ENCODE results near the gene CAVIN4. TPM values are rescaled to one million over a fixed set of nuclear protein-coding genes. Genes with fewer than 3 reads are reported as not detected.

The CAVIN4 gene
- total and polyA plus RNA-seq, 2 experiments from 2014 or later = 2.4 to 4.0 TPM

- peaks cover 29% of the 10 kb centered on the region for H3K4me1 ChIP-seq (ENCODE audit: low read depth)
- H3K36me3 ChIP-seq = no peaks in the 10 kb centered on the region
- H3K9me3 ChIP-seq (ENCODE audit: low read depth) = no peaks in the 10 kb centered on the region
- DNase-seq (ENCODE audit: low read depth in 1 of 2, low spot score in 1 of 2) = no peak
- no peaks in the 10 kb centered on the region for H3K27me3 ChIP-seq
- H3K27ac ChIP-seq = no peak overlapping the region
- no peak for TF ChIP-seq CTCF (IDR thresholded peaks at IDR 0.05; ENCODE audit: low read depth, low read length)
- no peak overlapping the region for H3K4me3 ChIP-seq
Measured at GRCh38 chr9:100581081-100581480, 3.2 kb downstream of the CAVIN4 start.

GRCh38 chr9:100581661-100582060 lies 3.8 kb downstream of the CAVIN4 start:
- H3K9me3 ChIP-seq (ENCODE audit: low read depth) = no peaks in the 10 kb centered on the region
- H3K27ac ChIP-seq = no peak overlapping the region
- H3K4me1 ChIP-seq (ENCODE audit: low read depth) = peaks cover 26% of the 10 kb centered on the region
- no peaks in the 10 kb centered on the region for H3K27me3 ChIP-seq
- DNase-seq (ENCODE audit: low read depth in 1 of 2, low spot score in 1 of 2) = no peak
- H3K36me3 ChIP-seq = no peaks in the 10 kb centered on the region
- TF ChIP-seq CTCF (IDR thresholded peaks at IDR 0.05; ENCODE audit: low read depth, low read length) = no peak
- H3K4me3 ChIP-seq = no peak overlapping the region

GRCh38 chr9:100583014-100583802 lies 5.3 kb downstream of the CAVIN4 start:
- peaks cover 17% of the 10 kb centered on the region for H3K4me1 ChIP-seq (ENCODE audit: low read depth)
- no peaks in the 10 kb centered on the region for H3K36me3 ChIP-seq

GRCh38 chr9:100584951-100585350 lies 7.1 kb downstream of the CAVIN4 start:
- H3K27me3 ChIP-seq = no peaks in the 10 kb centered on the region

More at GRCh38 chr9:100583014-100583802, 5.3 kb downstream of the CAVIN4 start:
- no peak for DNase-seq (ENCODE audit: low read depth in 1 of 2, low spot score in 1 of 2)
- no peak for TF ChIP-seq CTCF (IDR thresholded peaks at IDR 0.05; ENCODE audit: low read depth, low read length)
- Histone ChIP-seq H3K4me3 (no peak overlapping the region), H3K9me3 (ENCODE audit: low read depth) (no peaks in the 10 kb centered on the region), H3K27me3 (no peaks in the 10 kb centered on the region), H3K27ac (no peak overlapping the region)

GRCh38 chr9:100586093-100586492 lies 8.2 kb downstream of the CAVIN4 start:
- Histone ChIP-seq H3K9me3 (ENCODE audit: low read depth) (no peaks in the 10 kb centered on the region), H3K36me3 (no peaks in the 10 kb centered on the region), H3K4me3 (no peak overlapping the region), H3K27me3 (no peaks in the 10 kb centered on the region), H3K27ac (no peak overlapping the region), H3K4me1 (ENCODE audit: low read depth) (no peaks in the 10 kb centered on the region)
- no peak for TF ChIP-seq CTCF (IDR thresholded peaks at IDR 0.05; ENCODE audit: low read depth, low read length)
- no peak for DNase-seq (ENCODE audit: low read depth in 1 of 2, low spot score in 1 of 2)

More at GRCh38 chr9:100584951-100585350, 7.1 kb downstream of the CAVIN4 start:
- Histone ChIP-seq H3K27ac (no peak overlapping the region), H3K36me3 (no peaks in the 10 kb centered on the region), H3K4me3 (no peak overlapping the region), H3K9me3 (ENCODE audit: low read depth) (no peaks in the 10 kb centered on the region), H3K4me1 (ENCODE audit: low read depth) (peaks cover 1% of the 10 kb centered on the region)
- DNase-seq (ENCODE audit: low read depth in 1 of 2, low spot score in 1 of 2) = no peak
- TF ChIP-seq CTCF (IDR thresholded peaks at IDR 0.05; ENCODE audit: low read depth, low read length) = no peak

All from cardiac muscle cell (in vitro differentiated cells and primary cell).